AG08396 (cell line): ENCODE data around the gene NAPG.
"Not testable (repeated sequence)": the region's sequence is repeated elsewhere in the genome, so short reads cannot be mapped to it uniquely, and the experiment has no call there.

Source experiments
- DNase-seq: peaks from one replicate; pipeline ENCODE4 v3.0.0; 2012; ENCODE audit warnings: low spot score, mixed read lengths

The NAPG gene

GRCh38 chr18:10546557-10547300 is 20.9 kb downstream of the NAPG start:
- DNase-seq = no peak

GRCh38 chr18:10552226-10552625 is 26.4 kb downstream of the NAPG start:
- no peak for DNase-seq

GRCh38 chr18:10556251-10556650 is 30.4 kb downstream of the NAPG start:
- DNase-seq = not testable (repeated sequence)

- no peak for DNase-seq
Observed at GRCh38 chr18:10557085-10557677, 31.4 kb downstream of the NAPG start.

- DNase-seq = no peak
Observed at GRCh38 chr18:10558243-10558966, 32.6 kb downstream of the NAPG start.

- no peak for DNase-seq
Observed at GRCh38 chr18:10558967-10559298, 33.1 kb downstream of the NAPG start.

- DNase-seq = no peak
Observed at GRCh38 chr18:10559553-10560451, 34.0 kb downstream of the NAPG start.

GRCh38 chr18:10560452-10561045 is 34.7 kb downstream of the NAPG start:
- peak; percentile 74 for DNase-seq

- DNase-seq = no peak
Observed at GRCh38 chr18:10562773-10563160, 36.9 kb downstream of the NAPG start.

- DNase-seq = no peak
Observed at GRCh38 chr18:10563886-10564285, 38.1 kb downstream of the NAPG start.

- DNase-seq = no peak
Observed at GRCh38 chr18:10564975-10565773, 39.3 kb downstream of the NAPG start.

GRCh38 chr18:10565835-10566234 is 40.0 kb downstream of the NAPG start:
- DNase-seq = no peak

GRCh38 chr18:10566390-10566789 is 40.6 kb downstream of the NAPG start:
- DNase-seq = no peak

- DNase-seq = not testable (repeated sequence)
Observed at GRCh38 chr18:10569941-10570340, 44.1 kb downstream of the NAPG start.

GRCh38 chr18:10570622-10571021 is 44.8 kb downstream of the NAPG start:
- DNase-seq = no peak

GRCh38 chr18:10571537-10571936 is 45.7 kb downstream of the NAPG start:
- DNase-seq = no peak

GRCh38 chr18:10573261-10573660 is 47.4 kb downstream of the NAPG start:
- not testable (repeated sequence) for DNase-seq

- DNase-seq = not testable (repeated sequence)
Observed at GRCh38 chr18:10574412-10574811, 48.6 kb downstream of the NAPG start.

- not testable (repeated sequence) for DNase-seq
Observed at GRCh38 chr18:10577842-10578572, 52.2 kb downstream of the NAPG start.

- DNase-seq = not testable (repeated sequence)
Observed at GRCh38 chr18:10578573-10578899, 52.7 kb downstream of the NAPG start.
